ENCODE measurements around the gene RREB1.

DNA sequence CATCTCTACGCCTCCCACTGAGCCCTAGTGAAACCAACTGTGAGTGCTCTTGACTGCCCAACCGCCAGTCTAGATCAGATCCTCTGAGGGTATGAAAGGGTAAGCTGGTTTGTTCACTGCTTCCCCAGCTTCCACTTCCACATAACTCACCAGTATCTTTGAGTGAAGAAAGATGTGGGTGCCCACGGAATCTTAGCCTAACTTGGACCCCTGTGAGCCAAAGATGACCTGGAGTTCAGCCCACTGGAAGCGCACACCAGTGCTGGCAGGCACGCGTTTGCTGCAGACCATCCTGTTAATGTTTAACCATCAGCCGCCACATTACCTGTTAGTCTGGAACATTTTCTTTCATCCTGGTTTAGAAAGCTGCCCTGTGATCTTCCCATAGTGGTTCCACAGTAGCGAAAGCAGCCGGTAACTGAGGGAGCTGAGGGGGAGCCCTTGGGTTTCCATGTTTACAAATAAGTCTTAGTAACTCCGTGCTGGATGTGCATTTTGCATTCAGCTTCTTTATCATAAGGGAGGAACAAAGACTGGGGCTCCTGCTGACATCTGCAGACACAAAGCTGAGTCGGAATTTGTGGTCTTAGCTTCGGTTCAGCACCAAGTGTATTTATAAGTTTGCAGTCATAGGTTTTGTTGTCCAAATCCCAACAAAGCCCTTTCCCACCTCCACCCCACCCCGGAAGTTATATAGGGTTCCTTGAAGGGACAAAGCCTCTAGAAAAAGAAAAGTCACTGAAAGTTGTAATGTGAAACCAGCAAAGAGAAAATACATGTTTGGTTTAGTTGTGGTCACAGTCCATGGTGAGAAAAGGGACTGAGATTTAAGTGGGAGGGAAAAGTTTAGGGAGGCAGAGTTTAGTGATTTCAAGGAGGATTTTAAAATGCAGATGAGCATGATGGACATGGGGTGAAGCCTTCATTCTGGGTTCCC, 134.2 kb downstream of the RREB1 start:
- TF ChIP-seq POLR2A (IDR thresholded peaks at IDR 0.05) (no peak), POLR2AphosphoS5 (IDR thresholded peaks at IDR 0.05) (peak in 1 of 3 donors; percentile 5)
- TF ChIP-seq, protein P1, sequence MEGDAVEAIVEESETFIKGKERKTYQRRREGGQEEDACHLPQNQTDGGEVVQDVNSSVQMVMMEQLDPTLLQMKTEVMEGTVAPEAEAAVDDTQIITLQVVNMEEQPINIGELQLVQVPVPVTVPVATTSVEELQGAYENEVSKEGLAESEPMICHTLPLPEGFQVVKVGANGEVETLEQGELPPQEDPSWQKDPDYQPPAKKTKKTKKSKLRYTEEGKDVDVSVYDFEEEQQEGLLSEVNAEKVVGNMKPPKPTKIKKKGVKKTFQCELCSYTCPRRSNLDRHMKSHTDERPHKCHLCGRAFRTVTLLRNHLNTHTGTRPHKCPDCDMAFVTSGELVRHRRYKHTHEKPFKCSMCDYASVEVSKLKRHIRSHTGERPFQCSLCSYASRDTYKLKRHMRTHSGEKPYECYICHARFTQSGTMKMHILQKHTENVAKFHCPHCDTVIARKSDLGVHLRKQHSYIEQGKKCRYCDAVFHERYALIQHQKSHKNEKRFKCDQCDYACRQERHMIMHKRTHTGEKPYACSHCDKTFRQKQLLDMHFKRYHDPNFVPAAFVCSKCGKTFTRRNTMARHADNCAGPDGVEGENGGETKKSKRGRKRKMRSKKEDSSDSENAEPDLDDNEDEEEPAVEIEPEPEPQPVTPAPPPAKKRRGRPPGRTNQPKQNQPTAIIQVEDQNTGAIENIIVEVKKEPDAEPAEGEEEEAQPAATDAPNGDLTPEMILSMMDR (IDR thresholded peaks at IDR 0.05 in 8 of 11, conservative IDR thresholded peaks at IDR 0.05 in 3 of 11) = no peak
